ENCODE results near the gene ERGIC1.

The ERGIC1 gene

GRCh38 chr5:172921906-172922305, 87.9 kb downstream of the ERGIC1 start:
- Histone ChIP-seq H3K4me2 (ENCODE audit: low read depth, low read length, poor library complexity, severe bottlenecking) (no peak overlapping the region), H3K9me2 (replicated peaks; ENCODE audit: low read depth, low read length) (no peaks in the 10 kb centered on the region), H2AFZ (ENCODE audit: low read length) (no peak overlapping the region), H3K36me3 (ENCODE audit: insufficient read depth, low read length) (peaks cover 55% of the 10 kb centered on the region; the same call in 1 of the 2 replicates), H3K4me1 (ENCODE audit: insufficient read depth, low read length, poor library complexity, severe bottlenecking) (no peaks in the 10 kb centered on the region), H3K4me3 (ENCODE audit: low read length, poor library complexity, severe bottlenecking) (no peak overlapping the region), H4K20me1 (ENCODE audit: insufficient read depth, low read length, poor library complexity, severe bottlenecking) (no peaks in the 10 kb centered on the region), H3K27me3 (ENCODE audit: insufficient read depth, low read length, poor library complexity, severe bottlenecking) (no peaks in the 10 kb centered on the region), H3K9me3 (ENCODE audit: insufficient read depth, low read depth, low read length) (no peaks in the 10 kb centered on the region), H3K9ac (ENCODE audit: low read depth, low read length, poor library complexity, severe bottlenecking) (no peak overlapping the region), H3F3A (ENCODE audit: low read depth) (no peaks in the 10 kb centered on the region), H3K79me2 (ENCODE audit: insufficient read depth, low read length) (no peaks in the 10 kb centered on the region)
- no peak for TF ChIP-seq EZH2phosphoT487 (IDR thresholded peaks at IDR 0.05; ENCODE audit: borderline replicate concordance)
- TF ChIP-seq, protein P1, sequence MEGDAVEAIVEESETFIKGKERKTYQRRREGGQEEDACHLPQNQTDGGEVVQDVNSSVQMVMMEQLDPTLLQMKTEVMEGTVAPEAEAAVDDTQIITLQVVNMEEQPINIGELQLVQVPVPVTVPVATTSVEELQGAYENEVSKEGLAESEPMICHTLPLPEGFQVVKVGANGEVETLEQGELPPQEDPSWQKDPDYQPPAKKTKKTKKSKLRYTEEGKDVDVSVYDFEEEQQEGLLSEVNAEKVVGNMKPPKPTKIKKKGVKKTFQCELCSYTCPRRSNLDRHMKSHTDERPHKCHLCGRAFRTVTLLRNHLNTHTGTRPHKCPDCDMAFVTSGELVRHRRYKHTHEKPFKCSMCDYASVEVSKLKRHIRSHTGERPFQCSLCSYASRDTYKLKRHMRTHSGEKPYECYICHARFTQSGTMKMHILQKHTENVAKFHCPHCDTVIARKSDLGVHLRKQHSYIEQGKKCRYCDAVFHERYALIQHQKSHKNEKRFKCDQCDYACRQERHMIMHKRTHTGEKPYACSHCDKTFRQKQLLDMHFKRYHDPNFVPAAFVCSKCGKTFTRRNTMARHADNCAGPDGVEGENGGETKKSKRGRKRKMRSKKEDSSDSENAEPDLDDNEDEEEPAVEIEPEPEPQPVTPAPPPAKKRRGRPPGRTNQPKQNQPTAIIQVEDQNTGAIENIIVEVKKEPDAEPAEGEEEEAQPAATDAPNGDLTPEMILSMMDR (conservative IDR thresholded peaks at IDR 0.05; ENCODE audit: low read length), result no peak

- no peak overlapping the region for H3K4me3 ChIP-seq (ENCODE audit: low read length, poor library complexity, severe bottlenecking)
- H3F3A ChIP-seq (ENCODE audit: low read depth), result no peaks in the 10 kb centered on the region
- H3K9me3 ChIP-seq (ENCODE audit: insufficient read depth, low read depth, low read length), result no peaks in the 10 kb centered on the region
- no peaks in the 10 kb centered on the region for H4K20me1 ChIP-seq (ENCODE audit: insufficient read depth, low read length, poor library complexity, severe bottlenecking)
- H3K9ac ChIP-seq (ENCODE audit: low read depth, low read length, poor library complexity, severe bottlenecking), result no peak overlapping the region
- no peaks in the 10 kb centered on the region for H3K4me1 ChIP-seq (ENCODE audit: insufficient read depth, low read length, poor library complexity, severe bottlenecking)
- TF ChIP-seq, protein P1 (conservative IDR thresholded peaks at IDR 0.05; ENCODE audit: low read length), result no peak
- TF ChIP-seq EZH2phosphoT487 (IDR thresholded peaks at IDR 0.05; ENCODE audit: borderline replicate concordance), result no peak
- no peak overlapping the region for H3K4me2 ChIP-seq (ENCODE audit: low read depth, low read length, poor library complexity, severe bottlenecking)
- H3K36me3 ChIP-seq (ENCODE audit: insufficient read depth, low read length), result peaks cover 56% of the 10 kb centered on the region; the same call in 1 of the 2 replicates
- no peaks in the 10 kb centered on the region for H3K79me2 ChIP-seq (ENCODE audit: insufficient read depth, low read length)
- no peak overlapping the region for H2AFZ ChIP-seq (ENCODE audit: low read length)
- no peaks in the 10 kb centered on the region for H3K27me3 ChIP-seq (ENCODE audit: insufficient read depth, low read length, poor library complexity, severe bottlenecking)
- no peaks in the 10 kb centered on the region for H3K9me2 ChIP-seq (replicated peaks; ENCODE audit: low read depth, low read length)
These were observed 89.5 kb downstream of the ERGIC1 start for GRCh38 chr5:172923539-172923938.

DNA sequence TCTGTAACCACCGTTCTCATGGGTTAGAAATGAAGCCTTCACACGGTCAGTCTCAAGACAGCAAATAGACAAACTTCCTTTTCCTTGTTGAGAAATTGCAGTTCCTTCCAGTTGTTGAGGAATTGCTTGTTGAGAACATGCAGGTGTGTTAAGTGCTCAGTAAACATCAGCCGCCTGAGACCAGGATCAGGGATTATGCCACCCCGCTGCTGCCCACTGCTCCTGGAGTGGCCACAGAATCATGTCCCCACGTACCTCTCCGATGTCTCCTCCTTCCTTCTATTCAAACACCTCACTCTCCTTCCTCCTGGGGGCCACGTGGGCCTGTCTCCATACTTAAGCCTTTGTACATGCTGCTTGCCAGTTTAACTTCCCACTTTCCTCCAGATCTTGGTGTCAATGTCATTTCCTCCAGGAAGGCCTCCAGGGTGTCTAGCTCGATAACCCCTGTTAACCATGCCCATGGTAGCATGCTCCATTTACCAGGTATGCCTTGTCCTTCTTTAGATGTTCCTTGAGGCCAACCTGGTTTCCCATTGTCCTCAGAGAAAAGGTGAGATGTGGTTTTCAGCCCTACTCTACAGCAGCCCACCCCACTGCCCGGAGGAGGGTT, 91.4 kb downstream of the ERGIC1 start:
- TF ChIP-seq EZH2phosphoT487 (IDR thresholded peaks at IDR 0.05; ENCODE audit: borderline replicate concordance), result no peak
- TF ChIP-seq, protein P1 (conservative IDR thresholded peaks at IDR 0.05; ENCODE audit: low read length), result no peak
- H3K9ac ChIP-seq (ENCODE audit: low read depth, low read length, poor library complexity, severe bottlenecking), result no peak overlapping the region
- no peaks in the 10 kb centered on the region for H3F3A ChIP-seq (ENCODE audit: low read depth)
- no peaks in the 10 kb centered on the region for H3K4me1 ChIP-seq (ENCODE audit: insufficient read depth, low read length, poor library complexity, severe bottlenecking)
- no peak overlapping the region for H3K4me2 ChIP-seq (ENCODE audit: low read depth, low read length, poor library complexity, severe bottlenecking)
- no peaks in the 10 kb centered on the region for H3K27me3 ChIP-seq (ENCODE audit: insufficient read depth, low read length, poor library complexity, severe bottlenecking)
- no peaks in the 10 kb centered on the region for H3K9me2 ChIP-seq (replicated peaks; ENCODE audit: low read depth, low read length)
- H3K4me3 ChIP-seq (ENCODE audit: low read length, poor library complexity, severe bottlenecking), result no peak overlapping the region
- no peak overlapping the region for H2AFZ ChIP-seq (ENCODE audit: low read length)
- no peaks in the 10 kb centered on the region for H3K9me3 ChIP-seq (ENCODE audit: insufficient read depth, low read depth, low read length)
- H3K36me3 ChIP-seq (ENCODE audit: insufficient read depth, low read length), result peaks cover 43% of the 10 kb centered on the region; the same call in 1 of the 2 replicates
- H3K79me2 ChIP-seq (ENCODE audit: insufficient read depth, low read length), result no peaks in the 10 kb centered on the region
- H4K20me1 ChIP-seq (ENCODE audit: insufficient read depth, low read length, poor library complexity, severe bottlenecking), result no peaks in the 10 kb centered on the region
